GM12878 (cell line): Measurements from ENCODE around the gene SLC25A13. TPM values are rescaled to one million over a fixed set of nuclear protein-coding genes. Genes with fewer than 3 reads are reported as not detected.

Experiments used
- ATAC-seq: fragments of 200-7000 bp; cut with Tn5 transposase; 3 replicates; pipeline ENCODE4 v1.9.1; 2020; ENCODE audit warnings: mild to moderate bottlenecking, moderate library complexity
- BruUV-seq: library from RNA; stranded (reverse); fragments of 400-500 nt; replicated peaks from 2 replicates; lab custom pipeline; 2021; lab: Mats Ljungman, UMichigan
- CTCF ChIA-PET: fragments of 300-600 bp; sonication (Branson Sonifier 250); formaldehyde crosslinking; extraction: SDS; loops from one replicate; lab custom pipeline; 2021; ENCODE audit warnings: inconsistent platforms; lab: Yijun Ruan, JAX
- POLR2A ChIA-PET: fragments of 350-600 bp; formaldehyde crosslinking; extraction: SDS; loops from one replicate; lab custom pipeline; 2021; ENCODE audit warnings: inconsistent platforms; lab: Charles Lee
- RAD21 ChIA-PET: fragments of 300-600 bp; sonication (Branson Sonifier 250); formaldehyde crosslinking; loops from one replicate; lab custom pipeline; 2023; ENCODE audit warnings: antibody characterized with exemption; ENCODE audit not compliant: unreplicated experiment; lab: Charles Lee
- SMC1A ChIA-PET: fragments of 300-600 bp; sonication (Branson Sonifier 250); formaldehyde crosslinking; loops from one replicate; lab custom pipeline; 2023; ENCODE audit not compliant: unreplicated experiment, uncharacterized antibody; lab: Charles Lee
- DNase-seq: peaks from one replicate; pipeline ENCODE4 v3.0.0-alpha.2; 2011; ENCODE audit warnings: low read depth, low spot score
- FAIRE-seq: peaks from 3 replicates; lab custom pipeline; 2011; peaks lifted over from hg19 to GRCh38; lab: Jason Lieb, UNC
- H2AFZ ChIP-seq: 2 replicates; pipeline ENCODE4 v1.6.0; 2011; ENCODE audit warnings: low read depth, low read length, control low read depth; ENCODE audit not compliant: control insufficient read depth
- H3K27ac ChIP-seq: 2 replicates; pipeline ENCODE4 v1.5.1; 2011; ENCODE audit warnings: control low read depth; ENCODE audit not compliant: control insufficient read depth, insufficient read depth
- H3K27me3 ChIP-seq, 2 experiments: replicated peaks in 1 of 2; 2 replicates each; pipeline versions ENCODE4 v1.6.0 to v1.6.1; 2011; ENCODE audit warnings: low read length in 1 of 2; ENCODE audit not compliant: control insufficient read depth in 2 of 2, insufficient read depth in 2 of 2
- H3K36me3 ChIP-seq, 2 experiments: 2 replicates each; pipeline ENCODE4 v1.5.1; 2011; ENCODE audit warnings: low read length in 1 of 2; ENCODE audit not compliant: control insufficient read depth in 2 of 2, insufficient read depth in 2 of 2
- H3K4me1 ChIP-seq: 2 replicates; pipeline ENCODE4 v1.6.1; 2011; ENCODE audit warnings: mild to moderate bottlenecking, low read length, moderate library complexity, mixed read lengths; ENCODE audit not compliant: control insufficient read depth, insufficient read depth
- H3K4me2 ChIP-seq: 2 replicates; pipeline ENCODE4 v1.6.0; 2011; ENCODE audit warnings: control low read depth; ENCODE audit not compliant: control insufficient read depth, insufficient read depth
- H3K4me3 ChIP-seq: fragments of 200-600 bp; sonication (generic); 2 replicates; pipeline ENCODE4 v1.5.1; 2016
- H3K79me2 ChIP-seq: 2 replicates; pipeline ENCODE4 v1.6.0; 2011; ENCODE audit warnings: low read length; ENCODE audit not compliant: control insufficient read depth, insufficient read depth
- H3K9ac ChIP-seq: 2 replicates; pipeline ENCODE4 v1.8.0; 2011; ENCODE audit warnings: low read length, control low read depth, mixed read lengths; ENCODE audit not compliant: control insufficient read depth, insufficient read depth
- H3K9me3 ChIP-seq: replicated peaks from 3 replicates; pipeline ENCODE4 v1.5.1; 2011; ENCODE audit warnings: mild to moderate bottlenecking, low read length; ENCODE audit not compliant: control insufficient read depth, insufficient read depth
- H4K20me1 ChIP-seq: 2 replicates; pipeline ENCODE4 v1.6.0; 2011; ENCODE audit not compliant: control insufficient read depth, insufficient read depth
- CREM ChIP-seq: IDR thresholded peaks from 2 replicates; pipeline ENCODE4 v1.6.1; 2014; ENCODE audit warnings: antibody characterized with exemption, low read depth
- HDAC6 ChIP-seq: fragments of 200-600 bp; sonication (generic); IDR thresholded peaks from one replicate; pipeline ENCODE4 v1.8.0; 2017; ENCODE audit warnings: antibody characterized with exemption; ENCODE audit not compliant: unreplicated experiment
- KAT2A ChIP-seq: conservative IDR thresholded peaks from 2 replicates; pipeline ENCODE4 v1.6.1; 2011; ENCODE audit warnings: low read depth, low read length; ENCODE audit not compliant: control insufficient read depth
- TAF1 ChIP-seq: IDR thresholded peaks from 2 replicates; pipeline ENCODE4 v1.6.1; 2011; ENCODE audit warnings: mild to moderate bottlenecking, low read depth, low read length, borderline replicate concordance
- TARDBP ChIP-seq: IDR thresholded peaks from 2 replicates; pipeline ENCODE4 v1.6.1; 2016; ENCODE audit warnings: borderline replicate concordance
- WGBS: methylation state at CpG from one replicate; pipeline ENCODE4 v1.1.6; 2016; ENCODE audit warnings: low lambda C conversion rate; ENCODE audit not compliant: insufficient replicate concordance, insufficient coverage; ENCODE audit errors: missing lambda C conversion rate; 5-methylcytosine and 5-hydroxymethylcytosine counted together
- in situ Hi-C: fragments of 300-500 bp; cut with MboI; formaldehyde crosslinking; loops from 9 replicates; pipeline ENCODE4 v1.14.3; 2018; ENCODE audit warnings: mixed read lengths
- intact Hi-C: fragments of 100-400 bp; cut with micrococcal nuclease; formaldehyde crosslinking; loops from one replicate; pipeline ENCODE4 v1.14.2; 2022; ENCODE audit not compliant: unreplicated experiment
- polyA plus RNA-seq, 11 experiments: library from polyadenylated mRNA; depleted of rRNA in 4 of 11; unstranded in 6 of 11; stranded (reverse) in 5 of 11; fragments of >200 nt; fragmentation: Nextera tagmentation in 4 of 11; fragmentation: Illumina TruSeq in 1 of 11; extraction: Ambion mirVana in 4 of 11; extraction: Trizol in 1 of 11; gene quantifications; 1 replicate in 1 of 11; 2 replicates in 10 of 11; pipeline versions ENCODE4 v1.2.1 to v1.2.3, GENCODE V29; 2011 to 2016; ENCODE audit warnings: inconsistent platforms in 2 of 11, missing spikeins in 2 of 11, low read depth in 1 of 11
- total RNA-seq, 4 experiments: library from RNA; depleted of rRNA in 3 of 4; stranded (reverse); fragments of >200 nt in 3 of 4; fragmentation: Illumina TruSeq in 1 of 4; extraction: Trizol in 1 of 4; gene quantifications; 2 replicates each; pipeline versions ENCODE4 v1.2.1 to v1.2.3, GENCODE V29; 2013 to 2021
- TF ChIP-seq, protein P1 (sequence below): fragments of 450-650 bp; IDR thresholded peaks from 2 replicates; pipeline ENCODE4 v1.6.1; 2017; ENCODE audit warnings: mild to moderate bottlenecking, low read depth, inconsistent platforms; ENCODE audit not compliant: poor library complexity, severe bottlenecking
- TF ChIP-seq, protein P2 (sequence below): fragments of 450-650 bp; formaldehyde crosslinking; IDR thresholded peaks from 2 replicates; pipeline ENCODE4 v1.4.0; 2020; ENCODE audit warnings: mild to moderate bottlenecking, moderate library complexity
- TF ChIP-seq, protein P3 (sequence below): IDR thresholded peaks from 2 replicates; pipeline ENCODE4 v1.6.1; 2012; ENCODE audit warnings: improper control_type of control experiment, low read depth, low read length; ENCODE audit not compliant: insufficient replicate concordance
- TF ChIP-seq, protein P4 (sequence below): IDR thresholded peaks from 2 replicates; pipeline ENCODE4 v1.6.1; 2012; ENCODE audit warnings: low read depth, low read length, improper control_type of control experiment

The SLC25A13 gene
- total and polyA plus RNA-seq, 10 of the 15 experiments (the other 5 are each of a cell fraction or from before 2014, with no cell fraction given) = 7.0 to 24.7 (median 18.6) TPM

DNA sequence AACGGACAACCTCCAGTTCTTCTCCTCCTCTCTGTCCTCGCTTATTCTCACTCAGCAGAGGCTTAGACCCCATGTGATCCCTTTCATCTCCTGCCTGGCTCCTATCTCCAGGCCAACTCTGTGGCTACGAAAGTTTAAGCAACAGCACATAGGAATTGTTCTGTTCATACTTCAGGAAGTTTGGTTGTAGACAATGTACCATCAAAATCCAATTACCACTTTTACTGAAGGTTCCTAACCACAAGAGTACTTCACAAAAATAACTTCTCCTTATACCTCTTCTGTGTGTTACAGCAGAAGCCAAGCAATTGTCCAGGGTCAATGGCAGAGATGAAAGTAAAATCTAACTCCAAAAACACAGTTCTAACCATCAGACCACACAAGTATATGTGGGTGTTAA lies 80.0 kb downstream of the SLC25A13 start (continued):
- TF ChIP-seq, protein P1, sequence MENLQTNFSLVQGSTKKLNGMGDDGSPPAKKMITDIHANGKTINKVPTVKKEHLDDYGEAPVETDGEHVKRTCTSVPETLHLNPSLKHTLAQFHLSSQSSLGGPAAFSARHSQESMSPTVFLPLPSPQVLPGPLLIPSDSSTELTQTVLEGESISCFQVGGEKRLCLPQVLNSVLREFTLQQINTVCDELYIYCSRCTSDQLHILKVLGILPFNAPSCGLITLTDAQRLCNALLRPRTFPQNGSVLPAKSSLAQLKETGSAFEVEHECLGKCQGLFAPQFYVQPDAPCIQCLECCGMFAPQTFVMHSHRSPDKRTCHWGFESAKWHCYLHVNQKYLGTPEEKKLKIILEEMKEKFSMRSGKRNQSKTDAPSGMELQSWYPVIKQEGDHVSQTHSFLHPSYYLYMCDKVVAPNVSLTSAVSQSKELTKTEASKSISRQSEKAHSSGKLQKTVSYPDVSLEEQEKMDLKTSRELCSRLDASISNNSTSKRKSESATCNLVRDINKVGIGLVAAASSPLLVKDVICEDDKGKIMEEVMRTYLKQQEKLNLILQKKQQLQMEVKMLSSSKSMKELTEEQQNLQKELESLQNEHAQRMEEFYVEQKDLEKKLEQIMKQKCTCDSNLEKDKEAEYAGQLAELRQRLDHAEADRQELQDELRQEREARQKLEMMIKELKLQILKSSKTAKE = no peak
- TF ChIP-seq, protein P2, sequence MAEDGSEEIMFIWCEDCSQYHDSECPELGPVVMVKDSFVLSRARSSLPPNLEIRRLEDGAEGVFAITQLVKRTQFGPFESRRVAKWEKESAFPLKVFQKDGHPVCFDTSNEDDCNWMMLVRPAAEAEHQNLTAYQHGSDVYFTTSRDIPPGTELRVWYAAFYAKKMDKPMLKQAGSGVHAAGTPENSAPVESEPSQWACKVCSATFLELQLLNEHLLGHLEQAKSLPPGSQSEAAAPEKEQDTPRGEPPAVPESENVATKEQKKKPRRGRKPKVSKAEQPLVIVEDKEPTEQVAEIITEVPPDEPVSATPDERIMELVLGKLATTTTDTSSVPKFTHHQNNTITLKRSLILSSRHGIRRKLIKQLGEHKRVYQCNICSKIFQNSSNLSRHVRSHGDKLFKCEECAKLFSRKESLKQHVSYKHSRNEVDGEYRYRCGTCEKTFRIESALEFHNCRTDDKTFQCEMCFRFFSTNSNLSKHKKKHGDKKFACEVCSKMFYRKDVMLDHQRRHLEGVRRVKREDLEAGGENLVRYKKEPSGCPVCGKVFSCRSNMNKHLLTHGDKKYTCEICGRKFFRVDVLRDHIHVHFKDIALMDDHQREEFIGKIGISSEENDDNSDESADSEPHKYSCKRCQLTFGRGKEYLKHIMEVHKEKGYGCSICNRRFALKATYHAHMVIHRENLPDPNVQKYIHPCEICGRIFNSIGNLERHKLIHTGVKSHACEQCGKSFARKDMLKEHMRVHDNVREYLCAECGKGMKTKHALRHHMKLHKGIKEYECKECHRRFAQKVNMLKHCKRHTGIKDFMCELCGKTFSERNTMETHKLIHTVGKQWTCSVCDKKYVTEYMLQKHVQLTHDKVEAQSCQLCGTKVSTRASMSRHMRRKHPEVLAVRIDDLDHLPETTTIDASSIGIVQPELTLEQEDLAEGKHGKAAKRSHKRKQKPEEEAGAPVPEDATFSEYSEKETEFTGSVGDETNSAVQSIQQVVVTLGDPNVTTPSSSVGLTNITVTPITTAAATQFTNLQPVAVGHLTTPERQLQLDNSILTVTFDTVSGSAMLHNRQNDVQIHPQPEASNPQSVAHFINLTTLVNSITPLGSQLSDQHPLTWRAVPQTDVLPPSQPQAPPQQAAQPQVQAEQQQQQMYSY = no peak

DNA sequence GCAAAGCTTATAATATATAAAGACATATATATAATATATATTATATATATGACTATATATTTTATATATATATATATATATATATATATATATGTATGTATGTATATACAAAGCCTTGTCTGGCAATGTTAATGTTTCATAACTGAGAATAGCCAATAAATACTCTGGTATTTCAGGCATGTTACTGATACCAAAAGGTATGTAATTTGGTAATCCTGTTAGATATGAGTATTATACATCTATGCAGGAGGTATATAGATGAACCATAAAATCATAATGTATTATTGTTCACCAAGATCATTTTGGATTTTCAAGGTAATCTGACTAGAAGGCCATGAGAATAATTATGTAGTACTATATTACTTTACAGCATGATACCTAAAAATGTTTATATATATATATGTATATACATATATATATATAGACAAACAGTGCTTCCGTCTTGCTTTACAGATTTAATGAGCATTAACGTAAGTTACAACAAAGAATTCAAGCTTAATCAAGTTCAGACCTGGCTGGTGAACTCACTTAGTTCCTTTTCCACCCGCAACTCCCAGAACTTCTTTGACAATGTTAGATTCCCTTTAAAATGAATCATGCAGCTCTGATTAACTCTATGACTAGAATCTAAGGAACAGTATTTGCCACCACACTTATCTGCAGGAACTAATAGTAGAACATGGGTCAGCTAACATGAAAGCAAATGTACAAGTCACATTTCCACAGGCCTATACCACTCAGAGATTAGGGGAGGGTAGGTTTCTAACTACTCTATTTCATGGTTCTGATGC lies 82.7 kb downstream of the SLC25A13 start:
- ATAC-seq = no peak
- CTCF ChIA-PET = interaction anchor here (2.5 kb wide), 1 partner anchor 14 kb away, joined by 5 read pairs; no protein-coding TSS in a partner anchor
- 0 out of 4 replicates have a peak, but pooled peaks cover 0 to under 1% of the 10 kb centered on the region in 2 experiments for H3K36me3 ChIP-seq
- H3K4me1 ChIP-seq = no peaks in the 10 kb centered on the region
- BruUV-seq = no TSS peak
- RAD21 ChIA-PET = no interaction called here
- in situ Hi-C loops (no loop called here), intact Hi-C loops (no loop called here)
- H3K27me3 ChIP-seq = no peaks in the 10 kb centered on the region
- 94% methylated on average over 3 of the region's 3 CpGs for WGBS
- no peak for DNase-seq
- POLR2A ChIA-PET = no interaction called here
- H3K4me3 ChIP-seq = no peak overlapping the region
- no peak overlapping the region for H3K4me2 ChIP-seq
- no peaks in the 10 kb centered on the region for H3K79me2 ChIP-seq
- H4K20me1 ChIP-seq = no peaks in the 10 kb centered on the region
- H2AFZ ChIP-seq = no peak overlapping the region
- SMC1A ChIA-PET = no interaction called here
- H3K27ac ChIP-seq = no peak overlapping the region
- no peak for FAIRE-seq
- no peak overlapping the region for H3K9ac ChIP-seq
- no peaks in the 10 kb centered on the region for H3K9me3 ChIP-seq
- TF ChIP-seq, protein P3, sequence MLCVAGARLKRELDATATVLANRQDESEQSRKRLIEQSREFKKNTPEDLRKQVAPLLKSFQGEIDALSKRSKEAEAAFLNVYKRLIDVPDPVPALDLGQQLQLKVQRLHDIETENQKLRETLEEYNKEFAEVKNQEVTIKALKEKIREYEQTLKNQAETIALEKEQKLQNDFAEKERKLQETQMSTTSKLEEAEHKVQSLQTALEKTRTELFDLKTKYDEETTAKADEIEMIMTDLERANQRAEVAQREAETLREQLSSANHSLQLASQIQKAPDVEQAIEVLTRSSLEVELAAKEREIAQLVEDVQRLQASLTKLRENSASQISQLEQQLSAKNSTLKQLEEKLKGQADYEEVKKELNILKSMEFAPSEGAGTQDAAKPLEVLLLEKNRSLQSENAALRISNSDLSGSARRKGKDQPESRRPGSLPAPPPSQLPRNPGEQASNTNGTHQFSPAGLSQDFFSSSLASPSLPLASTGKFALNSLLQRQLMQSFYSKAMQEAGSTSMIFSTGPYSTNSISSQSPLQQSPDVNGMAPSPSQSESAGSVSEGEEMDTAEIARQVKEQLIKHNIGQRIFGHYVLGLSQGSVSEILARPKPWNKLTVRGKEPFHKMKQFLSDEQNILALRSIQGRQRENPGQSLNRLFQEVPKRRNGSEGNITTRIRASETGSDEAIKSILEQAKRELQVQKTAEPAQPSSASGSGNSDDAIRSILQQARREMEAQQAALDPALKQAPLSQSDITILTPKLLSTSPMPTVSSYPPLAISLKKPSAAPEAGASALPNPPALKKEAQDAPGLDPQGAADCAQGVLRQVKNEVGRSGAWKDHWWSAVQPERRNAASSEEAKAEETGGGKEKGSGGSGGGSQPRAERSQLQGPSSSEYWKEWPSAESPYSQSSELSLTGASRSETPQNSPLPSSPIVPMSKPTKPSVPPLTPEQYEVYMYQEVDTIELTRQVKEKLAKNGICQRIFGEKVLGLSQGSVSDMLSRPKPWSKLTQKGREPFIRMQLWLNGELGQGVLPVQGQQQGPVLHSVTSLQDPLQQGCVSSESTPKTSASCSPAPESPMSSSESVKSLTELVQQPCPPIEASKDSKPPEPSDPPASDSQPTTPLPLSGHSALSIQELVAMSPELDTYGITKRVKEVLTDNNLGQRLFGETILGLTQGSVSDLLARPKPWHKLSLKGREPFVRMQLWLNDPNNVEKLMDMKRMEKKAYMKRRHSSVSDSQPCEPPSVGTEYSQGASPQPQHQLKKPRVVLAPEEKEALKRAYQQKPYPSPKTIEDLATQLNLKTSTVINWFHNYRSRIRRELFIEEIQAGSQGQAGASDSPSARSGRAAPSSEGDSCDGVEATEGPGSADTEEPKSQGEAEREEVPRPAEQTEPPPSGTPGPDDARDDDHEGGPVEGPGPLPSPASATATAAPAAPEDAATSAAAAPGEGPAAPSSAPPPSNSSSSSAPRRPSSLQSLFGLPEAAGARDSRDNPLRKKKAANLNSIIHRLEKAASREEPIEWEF = no peak
- TF ChIP-seq TAF1 (no peak), KAT2A (no peak), TARDBP (no peak), HDAC6 (no peak), CREM (no peak)
- TF ChIP-seq, protein P4, sequence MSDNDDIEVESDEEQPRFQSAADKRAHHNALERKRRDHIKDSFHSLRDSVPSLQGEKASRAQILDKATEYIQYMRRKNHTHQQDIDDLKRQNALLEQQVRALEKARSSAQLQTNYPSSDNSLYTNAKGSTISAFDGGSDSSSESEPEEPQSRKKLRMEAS = no peak
